A673 (cell line): Measurements from ENCODE around the gene RAE1. TPM values are rescaled to one million over a fixed set of nuclear protein-coding genes. Genes with fewer than 3 reads are reported as not detected.

Experiments used
- BruUV-seq: library from RNA; stranded (reverse); fragments of 400-500 nt; replicated peaks from 2 replicates; lab custom pipeline; 2021; lab: Mats Ljungman, UMichigan
- CTCF ChIA-PET: fragments of 300-600 bp; sonication (Branson Sonifier 250); formaldehyde crosslinking; loops from one replicate; lab custom pipeline; 2022; ENCODE audit warnings: antibody characterized with exemption; lab: Charles Lee
- POLR2A ChIA-PET: fragments of 300-600 bp; sonication (Branson Sonifier 250); formaldehyde crosslinking; loops from one replicate; lab custom pipeline; 2022; ENCODE audit warnings: antibody characterized with exemption; ENCODE audit not compliant: low non-redundant PET; lab: Charles Lee
- DNase-seq: peaks from one replicate; pipeline ENCODE4 v3.0.0-alpha.2; 2015; ENCODE audit warnings: low spot score
- H3K27ac ChIP-seq: fragments of 200-600 bp; sonication (generic); 2 replicates; pipeline ENCODE4 v1.5.1; 2016; ENCODE audit warnings: mixed run types, low read depth, mild to moderate bottlenecking, mixed read lengths, antibody characterized with exemption, low read length; ENCODE audit not compliant: poor library complexity, severe bottlenecking
- H3K27me3 ChIP-seq: fragments of 200-600 bp; sonication (generic); replicated peaks from 2 replicates; pipeline ENCODE4 v1.6.1; 2017; ENCODE audit warnings: mixed run types, low read depth, mild to moderate bottlenecking, mixed read lengths, antibody characterized with exemption, low read length; ENCODE audit not compliant: insufficient read depth, poor library complexity
- H3K36me3 ChIP-seq: fragments of 200-600 bp; sonication (generic); 2 replicates; pipeline ENCODE4 v1.6.1; 2016; ENCODE audit warnings: mixed run types, mild to moderate bottlenecking, mixed read lengths, antibody characterized with exemption, low read length; ENCODE audit not compliant: insufficient read depth, poor library complexity, severe bottlenecking
- H3K4me1 ChIP-seq: fragments of 200-600 bp; sonication (generic); 2 replicates; pipeline ENCODE4 v1.6.1; 2017; ENCODE audit warnings: mixed run types, mild to moderate bottlenecking, mixed read lengths, antibody characterized with exemption, low read length; ENCODE audit not compliant: insufficient read depth, poor library complexity, severe bottlenecking
- H3K4me3 ChIP-seq: fragments of 200-600 bp; sonication (generic); 2 replicates; pipeline ENCODE4 v1.5.1; 2016; ENCODE audit warnings: low read depth, mixed run types, mild to moderate bottlenecking, mixed read lengths, low read length; ENCODE audit not compliant: poor library complexity, severe bottlenecking
- H3K9me3 ChIP-seq: fragments of 200-600 bp; sonication (generic); 2 replicates; pipeline ENCODE4 v1.6.1; 2016; ENCODE audit warnings: mixed run types, low read depth, mild to moderate bottlenecking, mixed read lengths, antibody characterized with exemption, low read length; ENCODE audit not compliant: poor library complexity, severe bottlenecking
- CTCF ChIP-seq: fragments of 300-800, 200-600 bp; sonication (generic); conservative IDR thresholded peaks from 2 replicates; pipeline ENCODE4 v1.5.1; 2017; ENCODE audit warnings: low read depth, mild to moderate bottlenecking, antibody characterized with exemption, low read length, moderate library complexity, mixed read lengths
- EZH2 ChIP-seq: fragments of 200-600 bp; sonication (generic); IDR thresholded peaks from 2 replicates; pipeline ENCODE4 v1.6.1; 2017; ENCODE audit warnings: borderline replicate concordance, low read depth, mild to moderate bottlenecking, mixed read lengths, antibody characterized with exemption, low read length; ENCODE audit not compliant: poor library complexity, severe bottlenecking
- intact Hi-C: fragments of 100-400 bp; cut with micrococcal nuclease; formaldehyde crosslinking; loops from one replicate; pipeline ENCODE4 v1.10.0; 2022; ENCODE audit not compliant: unreplicated experiment
- total RNA-seq: library from RNA; stranded (reverse); gene quantifications from 2 replicates; pipeline ENCODE4 v1.2.3, GENCODE V29; 2021

RAE1 gene
- total RNA-seq, 1 experiment from 2014 or later, result 70.9 TPM

GRCh38 chr20:57394121-57395082, 43.3 kb downstream of the RAE1 start:
- Histone ChIP-seq H3K27me3 (no peaks in the 10 kb centered on the region), H3K4me1 (peaks cover 17% of the 10 kb centered on the region), H3K9me3 (no peaks in the 10 kb centered on the region), H3K27ac (no peak overlapping the region), H3K36me3 (peaks cover 39% of the 10 kb centered on the region), H3K4me3 (no peak overlapping the region)
- CTCF ChIA-PET, result no interaction called here
- no peak for TF ChIP-seq CTCF
- TF ChIP-seq EZH2, result no peak
- POLR2A ChIA-PET, result no interaction called here
- intact Hi-C loops, result no loop called here
- BruUV-seq, result no TSS peak
- DNase-seq, result no peak

- BruUV-seq, result no TSS peak
- CTCF ChIA-PET, result no interaction called here
- POLR2A ChIA-PET, result no interaction called here
- intact Hi-C loops, result no loop called here
- no peak overlapping the region for H3K27ac ChIP-seq
- DNase-seq, result no peak
- H3K27me3 ChIP-seq, result no peaks in the 10 kb centered on the region
- H3K9me3 ChIP-seq, result no peaks in the 10 kb centered on the region
- peaks cover 39% of the 10 kb centered on the region for H3K36me3 ChIP-seq
- H3K4me1 ChIP-seq, result peaks cover 14% of the 10 kb centered on the region
- no peak overlapping the region for H3K4me3 ChIP-seq
- no peak for TF ChIP-seq EZH2
- no peak for TF ChIP-seq CTCF
Observed at GRCh38 chr20:57395111-57395966, 44.3 kb downstream of the RAE1 start.

- H3K36me3 ChIP-seq, result peaks cover 41% of the 10 kb centered on the region
- H3K27me3 ChIP-seq, result no peaks in the 10 kb centered on the region
- no peak overlapping the region for H3K4me3 ChIP-seq
- POLR2A ChIA-PET, result interaction anchor here (0.7 kb wide), 1 partner anchor 116 kb away, joined by 3 read pairs; no protein-coding TSS in a partner anchor
- H3K27ac ChIP-seq, result no peak overlapping the region
- H3K9me3 ChIP-seq, result no peaks in the 10 kb centered on the region
- intact Hi-C loops, result no loop called here
- TF ChIP-seq EZH2 (no peak), CTCF (no peak)
- BruUV-seq, result no TSS peak
- CTCF ChIA-PET, result no interaction called here
- peaks cover 9% of the 10 kb centered on the region for H3K4me1 ChIP-seq
- no peak for DNase-seq
Observed at GRCh38 chr20:57396212-57396983, 45.3 kb downstream of the RAE1 start.
